HepG2 (cell line): Measurements from ENCODE around the gene SEMA3F. TPM values are rescaled to one million over a fixed set of nuclear protein-coding genes. Genes with fewer than 3 reads are reported as not detected.

ENCODE experiments used
- CAMTA2 ChIP-seq: sonication (generic); formaldehyde crosslinking; IDR thresholded peaks from 2 replicates; pipeline ENCODE4 v1.4.0; 2020; ENCODE audit warnings: mild to moderate bottlenecking, missing genetic modification reagents, borderline replicate concordance
- GABPA ChIP-seq, 2 experiments: IDR thresholded peaks; 2 replicates each; pipeline ENCODE4 v1.6.1; 2011 to 2016; ENCODE audit warnings: low read depth in 2 of 2, low read length in 1 of 2, missing biosample characterization in 1 of 2, missing genetic modification characterization in 1 of 2
- MBD4 ChIP-seq: IDR thresholded peaks from 2 replicates; pipeline ENCODE4 v1.6.1; 2012; ENCODE audit warnings: low read length, inconsistent platforms, borderline replicate concordance
- SNAPC2 ChIP-seq: sonication (generic); formaldehyde crosslinking; IDR thresholded peaks from 2 replicates; pipeline ENCODE4 v1.8.1; 2022; ENCODE audit warnings: mild to moderate bottlenecking, missing genetic modification reagents
- SYNCRIP ChIP-seq: fragments of 200-400 bp; formaldehyde crosslinking; IDR thresholded peaks from 2 replicates; pipeline ENCODE4 v1.6.1; 2018; ENCODE audit warnings: mild to moderate bottlenecking, low read depth, low read length; ENCODE audit not compliant: insufficient read depth
- TARDBP ChIP-seq: sonication (generic); formaldehyde crosslinking; IDR thresholded peaks from 2 replicates; pipeline ENCODE4 v1.8.0; 2022; ENCODE audit warnings: mild to moderate bottlenecking, missing genetic modification reagents
- U2AF1 ChIP-seq: fragments of 200-400 bp; formaldehyde crosslinking; optimal IDR thresholded peaks from 2 replicates; pipeline ENCODE3; 2017; ENCODE audit warnings: mild to moderate bottlenecking, low read depth, low read length
- ZNF101 ChIP-seq: sonication (generic); formaldehyde crosslinking; IDR thresholded peaks from 2 replicates; pipeline ENCODE4 v1.4.0; 2020; ENCODE audit warnings: mild to moderate bottlenecking, low read depth, missing genetic modification reagents, borderline replicate concordance
- ZNF768 ChIP-seq: sonication (generic); formaldehyde crosslinking; IDR thresholded peaks from 2 replicates; pipeline ENCODE4 v1.4.0; 2020; ENCODE audit warnings: missing genetic modification reagents
- polyA plus RNA-seq, 8 experiments: library from polyadenylated mRNA; depleted of rRNA in 3 of 8; stranded (reverse) in 7 of 8; unstranded in 1 of 8; fragments of >200 nt; fragmentation: Illumina TruSeq in 4 of 8; extraction: Trizol in 4 of 8; gene quantifications; 2 replicates each; pipeline versions ENCODE4 v1.2.1 to v1.2.3, GENCODE V29; 2011 to 2016; ENCODE audit warnings: low read depth in 4 of 8, missing spikeins in 1 of 8, mixed read lengths in 1 of 8; ENCODE audit not compliant: insufficient read depth in 1 of 8
- total RNA-seq, 5 experiments: library from RNA; depleted of rRNA; stranded (reverse); fragments of >200 nt; fragmentation: Illumina TruSeq; extraction: Trizol; gene quantifications; 2 replicates each; pipeline ENCODE4 v1.2.3, GENCODE V29; 2016; ENCODE audit warnings: low read depth in 1 of 5
- TF ChIP-seq, protein P1 (sequence below): sonication (generic); formaldehyde crosslinking; IDR thresholded peaks from 2 replicates; pipeline ENCODE4 v1.5.0; 2020; ENCODE audit warnings: mild to moderate bottlenecking, missing genetic modification reagents, borderline replicate concordance
- TF ChIP-seq, protein P2 (sequence below): sonication (generic); formaldehyde crosslinking; IDR thresholded peaks from 2 replicates; pipeline ENCODE4 v1.5.1; 2020; ENCODE audit warnings: mild to moderate bottlenecking, moderate library complexity, missing genetic modification reagents
- TF ChIP-seq, protein P3 (sequence below): sonication (generic); formaldehyde crosslinking; conservative IDR thresholded peaks from 2 replicates; pipeline ENCODE4 v1.4.0; 2020; ENCODE audit warnings: missing genetic modification reagents
- TF ChIP-seq, protein P4 (sequence below), 2 experiments: fragments of 450-650 bp in 1 of 2; sonication (generic) in 1 of 2; formaldehyde crosslinking in 1 of 2; IDR thresholded peaks; 2 replicates each; pipeline versions ENCODE4 v1.6.1 to v1.8.0; 2016 to 2022; ENCODE audit warnings: antibody characterized with exemption in 1 of 2, mild to moderate bottlenecking in 1 of 2, missing genetic modification reagents in 1 of 2

The SEMA3F gene
- total and polyA plus RNA-seq, 2 of the 13 experiments (the other 11 are each of a cell fraction or from before 2014, with no cell fraction given): 7.6 to 17.2 TPM

DNA sequence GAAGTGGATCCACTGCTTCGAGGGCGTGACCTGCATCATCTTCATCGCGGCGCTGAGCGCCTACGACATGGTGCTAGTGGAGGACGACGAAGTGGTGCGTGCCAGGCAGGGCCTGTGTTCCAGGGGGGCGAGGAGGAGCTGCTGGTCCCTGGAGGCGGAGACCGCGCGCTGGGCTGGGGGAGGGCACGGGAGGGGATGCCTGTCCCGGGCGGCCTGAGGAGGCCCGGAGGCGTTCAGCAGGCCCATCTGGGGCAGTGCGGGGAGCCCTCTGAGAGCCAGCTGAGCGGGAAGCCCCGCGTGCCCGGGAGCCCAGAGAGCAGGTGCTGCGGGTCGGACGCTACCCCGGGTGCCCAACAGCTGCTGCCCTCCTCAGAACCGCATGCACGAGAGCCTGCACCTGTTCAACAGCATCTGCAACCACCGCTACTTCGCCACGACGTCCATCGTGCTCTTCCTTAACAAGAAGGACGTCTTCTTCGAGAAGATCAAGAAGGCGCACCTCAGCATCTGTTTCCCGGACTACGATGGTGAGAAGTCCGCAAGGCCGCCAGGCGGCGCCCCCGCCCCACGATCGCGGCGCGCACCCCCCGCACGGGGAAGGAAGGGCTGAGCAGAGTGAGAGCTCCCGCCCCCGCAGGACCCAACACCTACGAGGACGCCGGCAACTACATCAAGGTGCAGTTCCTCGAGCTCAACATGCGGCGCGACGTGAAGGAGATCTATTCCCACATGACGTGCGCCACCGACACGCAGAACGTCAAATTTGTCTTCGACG, 39.2 kb downstream of the SEMA3F start (continued):
- TF ChIP-seq, protein P1, sequence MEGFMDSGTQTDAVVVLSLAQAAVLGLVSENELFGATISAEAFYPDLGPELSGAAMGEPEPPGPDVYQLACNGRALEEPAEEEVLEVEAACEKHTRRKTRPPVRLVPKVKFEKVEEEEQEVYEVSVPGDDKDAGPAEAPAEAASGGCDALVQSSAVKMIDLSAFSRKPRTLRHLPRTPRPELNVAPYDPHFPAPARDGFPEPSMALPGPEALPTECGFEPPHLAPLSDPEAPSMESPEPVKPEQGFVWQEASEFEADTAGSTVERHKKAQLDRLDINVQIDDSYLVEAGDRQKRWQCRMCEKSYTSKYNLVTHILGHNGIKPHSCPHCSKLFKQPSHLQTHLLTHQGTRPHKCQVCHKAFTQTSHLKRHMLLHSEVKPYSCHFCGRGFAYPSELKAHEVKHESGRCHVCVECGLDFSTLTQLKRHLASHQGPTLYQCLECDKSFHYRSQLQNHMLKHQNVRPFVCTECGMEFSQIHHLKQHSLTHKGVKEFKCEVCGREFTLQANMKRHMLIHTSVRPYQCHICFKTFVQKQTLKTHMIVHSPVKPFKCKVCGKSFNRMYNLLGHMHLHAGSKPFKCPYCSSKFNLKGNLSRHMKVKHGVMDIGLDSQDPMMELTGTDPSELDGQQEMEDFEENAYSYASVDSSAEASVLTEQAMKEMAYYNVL (CRISPR knock-in tag): no peak
- no peak for TF ChIP-seq ZNF101 (CRISPR knock-in tag)
- TF ChIP-seq SNAPC2: no peak
- TF ChIP-seq TARDBP: 0 out of 2 replicates have a peak, but pooled peaks have one; percentile 33
- TF ChIP-seq U2AF1: no peak
- TF ChIP-seq, protein P2, sequence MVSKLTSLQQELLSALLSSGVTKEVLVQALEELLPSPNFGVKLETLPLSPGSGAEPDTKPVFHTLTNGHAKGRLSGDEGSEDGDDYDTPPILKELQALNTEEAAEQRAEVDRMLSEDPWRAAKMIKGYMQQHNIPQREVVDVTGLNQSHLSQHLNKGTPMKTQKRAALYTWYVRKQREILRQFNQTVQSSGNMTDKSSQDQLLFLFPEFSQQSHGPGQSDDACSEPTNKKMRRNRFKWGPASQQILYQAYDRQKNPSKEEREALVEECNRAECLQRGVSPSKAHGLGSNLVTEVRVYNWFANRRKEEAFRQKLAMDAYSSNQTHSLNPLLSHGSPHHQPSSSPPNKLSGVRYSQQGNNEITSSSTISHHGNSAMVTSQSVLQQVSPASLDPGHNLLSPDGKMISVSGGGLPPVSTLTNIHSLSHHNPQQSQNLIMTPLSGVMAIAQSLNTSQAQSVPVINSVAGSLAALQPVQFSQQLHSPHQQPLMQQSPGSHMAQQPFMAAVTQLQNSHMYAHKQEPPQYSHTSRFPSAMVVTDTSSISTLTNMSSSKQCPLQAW (CRISPR knock-in tag): peak; percentile 72
- TF ChIP-seq CAMTA2 (CRISPR knock-in tag): no peak
- TF ChIP-seq, protein P3, sequence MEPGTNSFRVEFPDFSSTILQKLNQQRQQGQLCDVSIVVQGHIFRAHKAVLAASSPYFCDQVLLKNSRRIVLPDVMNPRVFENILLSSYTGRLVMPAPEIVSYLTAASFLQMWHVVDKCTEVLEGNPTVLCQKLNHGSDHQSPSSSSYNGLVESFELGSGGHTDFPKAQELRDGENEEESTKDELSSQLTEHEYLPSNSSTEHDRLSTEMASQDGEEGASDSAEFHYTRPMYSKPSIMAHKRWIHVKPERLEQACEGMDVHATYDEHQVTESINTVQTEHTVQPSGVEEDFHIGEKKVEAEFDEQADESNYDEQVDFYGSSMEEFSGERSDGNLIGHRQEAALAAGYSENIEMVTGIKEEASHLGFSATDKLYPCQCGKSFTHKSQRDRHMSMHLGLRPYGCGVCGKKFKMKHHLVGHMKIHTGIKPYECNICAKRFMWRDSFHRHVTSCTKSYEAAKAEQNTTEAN (CRISPR knock-in tag): no peak
- TF ChIP-seq GABPA (IDR thresholded peaks at IDR 0.05; ENCODE audit: low read depth, low read length): no peak
- TF ChIP-seq GABPA (CRISPR knock-in tag; IDR thresholded peaks at IDR 0.05; ENCODE audit: low read depth): no peak
- no peak for TF ChIP-seq SYNCRIP
- TF ChIP-seq, protein P4, sequence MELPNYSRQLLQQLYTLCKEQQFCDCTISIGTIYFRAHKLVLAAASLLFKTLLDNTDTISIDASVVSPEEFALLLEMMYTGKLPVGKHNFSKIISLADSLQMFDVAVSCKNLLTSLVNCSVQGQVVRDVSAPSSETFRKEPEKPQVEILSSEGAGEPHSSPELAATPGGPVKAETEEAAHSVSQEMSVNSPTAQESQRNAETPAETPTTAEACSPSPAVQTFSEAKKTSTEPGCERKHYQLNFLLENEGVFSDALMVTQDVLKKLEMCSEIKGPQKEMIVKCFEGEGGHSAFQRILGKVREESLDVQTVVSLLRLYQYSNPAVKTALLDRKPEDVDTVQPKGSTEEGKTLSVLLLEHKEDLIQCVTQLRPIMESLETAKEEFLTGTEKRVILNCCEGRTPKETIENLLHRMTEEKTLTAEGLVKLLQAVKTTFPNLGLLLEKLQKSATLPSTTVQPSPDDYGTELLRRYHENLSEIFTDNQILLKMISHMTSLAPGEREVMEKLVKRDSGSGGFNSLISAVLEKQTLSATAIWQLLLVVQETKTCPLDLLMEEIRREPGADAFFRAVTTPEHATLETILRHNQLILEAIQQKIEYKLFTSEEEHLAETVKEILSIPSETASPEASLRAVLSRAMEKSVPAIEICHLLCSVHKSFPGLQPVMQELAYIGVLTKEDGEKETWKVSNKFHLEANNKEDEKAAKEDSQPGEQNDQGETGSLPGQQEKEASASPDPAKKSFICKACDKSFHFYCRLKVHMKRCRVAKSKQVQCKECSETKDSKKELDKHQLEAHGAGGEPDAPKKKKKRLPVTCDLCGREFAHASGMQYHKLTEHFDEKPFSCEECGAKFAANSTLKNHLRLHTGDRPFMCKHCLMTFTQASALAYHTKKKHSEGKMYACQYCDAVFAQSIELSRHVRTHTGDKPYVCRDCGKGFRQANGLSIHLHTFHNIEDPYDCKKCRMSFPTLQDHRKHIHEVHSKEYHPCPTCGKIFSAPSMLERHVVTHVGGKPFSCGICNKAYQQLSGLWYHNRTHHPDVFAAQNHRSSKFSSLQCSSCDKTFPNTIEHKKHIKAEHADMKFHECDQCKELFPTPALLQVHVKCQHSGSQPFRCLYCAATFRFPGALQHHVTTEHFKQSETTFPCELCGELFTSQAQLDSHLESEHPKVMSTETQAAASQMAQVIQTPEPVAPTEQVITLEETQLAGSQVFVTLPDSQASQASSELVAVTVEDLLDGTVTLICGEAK (IDR thresholded peaks at IDR 0.05): no peak
- TF ChIP-seq, protein P4 (CRISPR knock-in tag; IDR thresholded peaks at IDR 0.05): peak; percentile 24; the same call in 1 of the 2 replicates
- TF ChIP-seq MBD4: no peak
- TF ChIP-seq ZNF768: no peak; the same call in 1 of the 2 replicates
